RWPE2 (cell line): ENCODE data around the gene MCF2L2.
A peak's percentile ranks its signal among the peaks of the same experiment; 100 is the strongest.

Experiments used
- ATAC-seq: fragments of 200-7000 bp; cut with Tn5 transposase; 3 replicates; pipeline ENCODE4 v1.9.1; 2021; ENCODE audit warnings: low read depth
- DNase-seq: peaks from one replicate; pipeline ENCODE4 v3.0.0-alpha.2; 2020; ENCODE audit warnings: low spot score
- H3K27ac ChIP-seq: fragments of 450-650 bp; 2 replicates; pipeline ENCODE4 v1.5.1; 2017; ENCODE audit warnings: mild to moderate bottlenecking; ENCODE audit not compliant: poor library complexity, severe bottlenecking
- H3K27me3 ChIP-seq: fragments of 250-450 bp; sonication (Bioruptor Pico); 2 replicates; pipeline ENCODE4 v1.5.1; 2021; ENCODE audit warnings: mild to moderate bottlenecking, moderate library complexity; ENCODE audit not compliant: insufficient read depth, poor library complexity, severe bottlenecking
- H3K36me3 ChIP-seq: fragments of 250-450 bp; sonication (Bioruptor Pico); 2 replicates; pipeline ENCODE4 v1.5.1; 2020; ENCODE audit warnings: low read depth, mild to moderate bottlenecking, moderate library complexity
- H3K4me1 ChIP-seq: fragments of 250-450 bp; sonication (Bioruptor Pico); 2 replicates; pipeline ENCODE4 v1.5.1; 2021; ENCODE audit warnings: mild to moderate bottlenecking, moderate library complexity; ENCODE audit not compliant: insufficient read depth, poor library complexity, severe bottlenecking
- H3K4me3 ChIP-seq: fragments of 250-450 bp; sonication (Bioruptor Pico); 2 replicates; pipeline ENCODE4 v1.5.1; 2021; ENCODE audit warnings: mild to moderate bottlenecking, moderate library complexity; ENCODE audit not compliant: severe bottlenecking
- H3K9me3 ChIP-seq: fragments of 250-450 bp; sonication (Bioruptor Pico); 2 replicates; pipeline ENCODE4 v1.5.1; 2021; ENCODE audit warnings: mild to moderate bottlenecking, moderate library complexity; ENCODE audit not compliant: severe bottlenecking
- CTCF ChIP-seq: fragments of 450-650 bp; IDR thresholded peaks from one replicate; pipeline ENCODE4 v1.5.1; 2017; ENCODE audit warnings: mild to moderate bottlenecking, moderate library complexity; ENCODE audit not compliant: poor library complexity, severe bottlenecking

Gene MCF2L2

GRCh38 chr3:183262875-183263378, 165.5 kb downstream of the MCF2L2 start:
- H3K27ac ChIP-seq, result peak overlapping the region; percentile 93
- H3K4me3 ChIP-seq, result no peak overlapping the region
- TF ChIP-seq CTCF, result no peak
- DNase-seq, result no peak
- ATAC-seq, result no peak
- no peaks in the 10 kb centered on the region for H3K27me3 ChIP-seq
- H3K9me3 ChIP-seq, result no peaks in the 10 kb centered on the region
- peaks cover 93% of the 10 kb centered on the region for H3K4me1 ChIP-seq
- H3K36me3 ChIP-seq, result peaks cover 60% of the 10 kb centered on the region

GRCh38 chr3:183261151-183261724, 167.2 kb downstream of the MCF2L2 start:
- Histone ChIP-seq H3K36me3 (peaks cover 59% of the 10 kb centered on the region), H3K27me3 (no peaks in the 10 kb centered on the region), H3K27ac (peak overlapping the region; percentile 93), H3K4me3 (no peak overlapping the region), H3K4me1 (peaks cover 87% of the 10 kb centered on the region), H3K9me3 (no peaks in the 10 kb centered on the region)
- no peak for DNase-seq
- no peak for TF ChIP-seq CTCF
- no peak for ATAC-seq

- Histone ChIP-seq H3K27me3 (no peaks in the 10 kb centered on the region), H3K4me3 (no peak overlapping the region), H3K36me3 (peaks cover 63% of the 10 kb centered on the region), H3K4me1 (peaks cover 84% of the 10 kb centered on the region), H3K9me3 (no peaks in the 10 kb centered on the region), H3K27ac (peak overlapping the region; percentile 93)
- no peak for ATAC-seq
- DNase-seq, result no peak
- TF ChIP-seq CTCF, result no peak
Measured at GRCh38 chr3:183260167-183260904, 168.1 kb downstream of the MCF2L2 start.

GRCh38 chr3:183259621-183260020, 168.8 kb downstream of the MCF2L2 start:
- Histone ChIP-seq H3K36me3 (peaks cover 62% of the 10 kb centered on the region), H3K4me1 (peaks cover 77% of the 10 kb centered on the region), H3K9me3 (no peaks in the 10 kb centered on the region), H3K27ac (peak overlapping the region; percentile 93), H3K27me3 (no peaks in the 10 kb centered on the region), H3K4me3 (no peak overlapping the region)
- ATAC-seq, result no peak
- no peak for DNase-seq
- TF ChIP-seq CTCF, result no peak

GRCh38 chr3:183259087-183259486, 169.3 kb downstream of the MCF2L2 start:
- no peaks in the 10 kb centered on the region for H3K27me3 ChIP-seq
- H3K27ac ChIP-seq, result peak overlapping the region; percentile 93
- ATAC-seq, result no peak
- H3K4me1 ChIP-seq, result peaks cover 72% of the 10 kb centered on the region
- no peak for DNase-seq
- no peak overlapping the region for H3K4me3 ChIP-seq
- H3K36me3 ChIP-seq, result peaks cover 62% of the 10 kb centered on the region
- no peak for TF ChIP-seq CTCF
- H3K9me3 ChIP-seq, result no peaks in the 10 kb centered on the region
